Ovary (tissue), 3 donors: Measurements from ENCODE around the gene ACSF3.

Experiments used
- CTCF ChIP-seq, 3 donors: fragments of 450-650 bp in 2 of 3; fragments of 200-600 bp in 1 of 3; IDR thresholded peaks; one replicate each; pipeline versions ENCODE4 v1.5.1 to v1.8.0; 2016 to 2022; ENCODE audit warnings: antibody characterized with exemption in 3 of 3, mild to moderate bottlenecking in 1 of 3
- EP300 ChIP-seq: sonication (generic); formaldehyde crosslinking; IDR thresholded peaks from one replicate; pipeline ENCODE4 v1.6.1; 2017; ENCODE audit warnings: antibody characterized with exemption
- donor health status: DM: no; HTN: no; CAD: no.

DNA sequence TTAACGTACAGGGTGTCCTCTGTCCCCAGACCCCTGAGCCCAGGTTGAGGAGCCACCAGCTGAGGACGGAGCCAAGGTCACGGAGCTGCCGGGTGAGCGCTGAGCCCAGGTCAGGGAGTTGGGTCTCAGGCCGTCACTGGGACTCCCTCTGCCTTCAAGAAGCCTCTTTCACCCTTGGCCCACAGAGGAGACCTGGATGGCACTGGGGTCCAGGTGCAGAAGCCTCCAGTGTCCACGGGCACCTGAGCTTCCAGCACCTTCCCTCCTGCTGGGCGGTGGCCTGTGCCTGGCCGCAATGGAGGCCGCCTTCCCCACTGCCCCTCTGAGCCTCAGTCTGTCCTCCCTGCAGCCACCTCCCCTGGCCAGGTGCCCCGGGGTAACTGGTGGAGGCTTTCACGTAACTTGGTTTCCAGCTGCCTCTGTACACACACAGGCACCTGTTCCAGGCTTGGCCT, 46.3 kb downstream of the ACSF3 start:
- TF ChIP-seq CTCF (IDR thresholded peaks at IDR 0.05) (no peak), EP300 (no peak)
